GM23338 (cell line): ENCODE results near the gene MYH13.

Experiments
- CREB1 ChIP-seq: fragments of 250-450 bp; sonication (Bioruptor Pico); IDR thresholded peaks from 2 replicates; pipeline ENCODE4 v1.5.0; 2020; ENCODE audit warnings: low read depth, mild to moderate bottlenecking, moderate library complexity
- POLR2AphosphoS5 ChIP-seq: IDR thresholded peaks from 2 replicates; pipeline ENCODE4 v1.6.1; 2016; ENCODE audit warnings: antibody characterized with exemption, low read depth
- TF ChIP-seq, protein P1 (sequence below), 2 experiments: fragments of 200-600 bp in 1 of 2; sonication (generic) in 1 of 2; conservative IDR thresholded peaks; 2 replicates each; pipeline versions ENCODE4 v1.5.1 to v1.6.1; 2016 to 2017; ENCODE audit warnings: antibody characterized with exemption in 2 of 2, low read depth in 2 of 2, mild to moderate bottlenecking in 2 of 2, moderate library complexity in 1 of 2

DNA sequence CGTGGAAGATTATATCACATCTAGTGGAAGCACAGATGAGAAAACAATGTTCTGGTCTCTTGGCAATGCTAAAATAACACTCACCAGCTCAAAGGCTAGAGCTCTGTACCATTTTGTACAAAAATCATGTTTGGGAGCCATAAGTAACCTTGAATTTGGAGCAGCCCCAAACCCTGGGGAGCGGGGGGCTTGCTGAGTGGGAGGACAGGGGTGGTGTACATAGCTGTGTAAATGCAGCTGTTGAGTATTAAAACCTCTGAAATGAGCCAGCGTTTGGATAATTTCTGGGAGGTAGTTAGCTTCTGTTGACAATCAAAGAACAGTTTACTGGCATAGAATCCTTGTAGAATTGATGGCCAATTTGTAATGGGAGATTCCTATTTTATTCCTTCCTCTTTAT, 44.6 kb upstream of the MYH13 start:
- TF ChIP-seq, protein P1, sequence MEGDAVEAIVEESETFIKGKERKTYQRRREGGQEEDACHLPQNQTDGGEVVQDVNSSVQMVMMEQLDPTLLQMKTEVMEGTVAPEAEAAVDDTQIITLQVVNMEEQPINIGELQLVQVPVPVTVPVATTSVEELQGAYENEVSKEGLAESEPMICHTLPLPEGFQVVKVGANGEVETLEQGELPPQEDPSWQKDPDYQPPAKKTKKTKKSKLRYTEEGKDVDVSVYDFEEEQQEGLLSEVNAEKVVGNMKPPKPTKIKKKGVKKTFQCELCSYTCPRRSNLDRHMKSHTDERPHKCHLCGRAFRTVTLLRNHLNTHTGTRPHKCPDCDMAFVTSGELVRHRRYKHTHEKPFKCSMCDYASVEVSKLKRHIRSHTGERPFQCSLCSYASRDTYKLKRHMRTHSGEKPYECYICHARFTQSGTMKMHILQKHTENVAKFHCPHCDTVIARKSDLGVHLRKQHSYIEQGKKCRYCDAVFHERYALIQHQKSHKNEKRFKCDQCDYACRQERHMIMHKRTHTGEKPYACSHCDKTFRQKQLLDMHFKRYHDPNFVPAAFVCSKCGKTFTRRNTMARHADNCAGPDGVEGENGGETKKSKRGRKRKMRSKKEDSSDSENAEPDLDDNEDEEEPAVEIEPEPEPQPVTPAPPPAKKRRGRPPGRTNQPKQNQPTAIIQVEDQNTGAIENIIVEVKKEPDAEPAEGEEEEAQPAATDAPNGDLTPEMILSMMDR (conservative IDR thresholded peaks at IDR 0.05; ENCODE audit: low read depth in 2 of 2), result no peak
- TF ChIP-seq POLR2AphosphoS5 (no peak), CREB1 (CRISPR knock-in tag) (no peak)
